Stimulated activated CD4-positive, alpha-beta T cell treated with anti-CD3 and anti-CD28 coated beads, Interleukin-15, amount 100 ng/mL, for 24 hours (primary cell): Measurements from ENCODE around the gene KIRREL1.
A peak's percentile ranks its signal among the peaks of the same experiment; 100 is the strongest.

Experiments used
- DNase-seq: peaks from one replicate; pipeline ENCODE4 v3.0.0-alpha.2; 2020

KIRREL1 gene

DNA sequence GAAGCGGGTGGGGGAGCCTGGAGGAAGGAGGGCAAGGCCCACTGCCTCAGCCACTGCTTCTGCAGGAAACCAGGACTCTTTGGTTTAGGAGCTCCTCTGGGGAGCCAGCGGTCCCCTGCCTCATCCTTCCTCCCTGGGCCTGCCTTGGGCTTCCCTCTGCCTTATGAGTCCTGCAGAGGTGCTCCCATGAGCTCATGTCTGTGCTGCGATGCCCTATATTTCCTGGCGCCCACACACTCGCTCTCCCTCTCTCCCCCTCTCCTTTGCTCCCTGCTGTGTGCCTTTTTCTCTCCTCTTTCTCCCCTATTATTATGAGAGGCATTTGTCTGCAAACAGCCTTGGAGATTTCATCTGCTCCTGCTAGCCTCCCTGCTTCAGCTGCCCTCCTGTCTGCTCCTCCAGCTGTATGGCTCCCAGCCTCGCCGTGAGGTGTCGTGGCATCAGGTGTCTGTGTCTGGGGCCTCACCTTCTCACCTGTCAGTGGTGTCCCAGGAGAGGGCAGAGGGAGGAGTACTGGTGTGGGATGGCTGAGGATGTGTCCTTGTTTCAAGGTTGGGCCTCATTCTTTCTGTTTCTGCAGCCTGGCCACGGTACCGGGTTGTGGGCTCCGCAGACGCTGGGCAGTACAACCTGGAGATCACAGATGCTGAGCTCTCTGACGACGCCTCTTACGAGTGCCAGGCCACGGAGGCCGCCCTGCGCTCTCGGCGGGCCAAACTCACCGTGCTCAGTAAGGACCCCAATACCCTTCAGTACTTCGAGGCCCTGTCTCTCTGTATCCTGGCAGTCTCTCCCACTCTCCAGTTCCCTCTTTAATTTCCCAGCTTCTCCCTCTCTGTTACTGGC lies 84.2 kb downstream of the KIRREL1 start:
- no peak for DNase-seq

- DNase-seq: no peak
Observed at GRCh38 chr1:158078569-158079080, 85.2 kb downstream of the KIRREL1 start.

DNA sequence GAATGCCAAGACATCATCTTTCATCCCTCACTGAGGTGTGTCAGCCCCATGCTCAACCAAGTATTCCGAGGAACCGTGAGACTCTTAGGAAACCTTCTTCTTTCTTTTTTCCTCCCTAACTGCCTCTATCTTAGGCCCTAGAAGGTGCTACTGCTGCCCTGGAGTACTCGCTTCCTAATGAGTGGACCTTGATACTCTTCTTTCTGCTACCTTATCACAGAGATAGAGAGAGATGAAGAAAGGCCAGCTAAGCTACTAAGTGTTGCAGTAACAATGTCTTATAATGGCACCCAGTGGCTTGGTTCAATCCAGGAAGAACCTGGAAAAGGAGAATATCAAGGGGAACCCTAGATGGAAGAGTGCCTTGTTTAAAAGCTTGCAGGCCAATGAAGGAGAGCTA lies 86.6 kb downstream of the KIRREL1 start:
- DNase-seq: no peak

DNA sequence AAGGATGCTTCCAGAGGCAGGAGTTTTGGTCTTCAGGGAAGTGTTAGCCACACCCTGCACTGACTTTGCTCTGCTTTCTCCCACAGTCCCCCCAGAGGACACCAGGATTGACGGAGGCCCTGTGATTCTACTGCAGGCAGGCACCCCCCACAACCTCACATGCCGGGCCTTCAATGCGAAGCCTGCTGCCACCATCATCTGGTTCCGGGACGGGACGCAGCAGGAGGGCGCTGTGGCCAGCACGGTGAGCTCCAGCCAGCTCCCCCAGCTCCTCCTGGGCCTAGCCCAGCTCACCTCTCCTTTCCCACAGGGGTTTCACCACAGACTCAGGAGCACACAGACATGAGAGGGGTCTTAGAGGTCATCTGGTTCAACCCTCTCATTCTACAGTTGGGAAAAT lies 90.9 kb downstream of the KIRREL1 start:
- DNase-seq: no peak

DNA sequence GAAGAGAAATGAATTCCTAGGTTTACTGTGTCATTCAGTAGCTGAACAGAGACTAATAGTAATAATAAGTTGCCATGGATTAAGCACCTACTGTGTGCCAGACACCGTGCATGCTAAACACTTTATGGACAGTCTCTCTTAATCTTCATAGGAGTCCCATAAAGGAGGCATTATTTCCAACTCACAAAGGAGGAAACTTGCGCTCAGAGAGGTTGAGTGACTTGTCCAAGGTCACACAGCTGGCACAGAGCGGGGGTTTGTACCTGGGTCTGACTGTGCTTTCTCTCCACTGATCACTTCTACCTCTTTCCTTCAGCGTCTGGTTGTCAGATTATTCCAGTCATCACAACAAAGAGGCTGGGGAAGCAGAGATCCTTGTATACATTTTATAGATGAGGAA lies 91.3 kb downstream of the KIRREL1 start:
- DNase-seq: no peak

DNA sequence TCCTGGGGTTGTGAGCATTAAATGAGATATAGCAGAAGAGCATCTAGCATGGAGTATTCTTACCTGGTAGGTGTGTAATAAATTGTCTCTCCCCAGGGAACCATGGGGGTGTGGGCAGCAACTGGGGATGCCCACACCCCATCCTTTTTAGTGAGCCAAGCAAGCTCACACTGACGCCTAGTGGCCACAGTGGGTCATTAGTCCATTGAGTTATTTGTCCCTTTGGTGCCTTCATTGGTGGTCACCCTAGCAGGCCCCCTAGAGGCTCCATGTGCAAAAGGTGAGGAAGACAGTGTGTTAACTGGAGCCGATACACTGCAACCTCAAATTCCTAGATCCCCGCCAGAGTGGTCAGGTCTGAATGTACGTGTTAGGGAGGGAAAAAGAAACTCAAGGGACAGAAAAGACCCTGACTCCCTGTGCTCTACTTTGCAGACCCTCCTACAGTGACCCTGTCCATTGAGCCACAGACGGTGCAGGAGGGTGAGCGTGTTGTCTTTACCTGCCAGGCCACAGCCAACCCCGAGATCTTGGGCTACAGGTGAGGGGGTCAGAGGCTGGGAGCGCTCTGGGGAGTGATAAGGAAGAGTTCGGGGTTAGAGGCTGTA lies 94.0 kb downstream of the KIRREL1 start:
- DNase-seq: peak; percentile 53

DNA sequence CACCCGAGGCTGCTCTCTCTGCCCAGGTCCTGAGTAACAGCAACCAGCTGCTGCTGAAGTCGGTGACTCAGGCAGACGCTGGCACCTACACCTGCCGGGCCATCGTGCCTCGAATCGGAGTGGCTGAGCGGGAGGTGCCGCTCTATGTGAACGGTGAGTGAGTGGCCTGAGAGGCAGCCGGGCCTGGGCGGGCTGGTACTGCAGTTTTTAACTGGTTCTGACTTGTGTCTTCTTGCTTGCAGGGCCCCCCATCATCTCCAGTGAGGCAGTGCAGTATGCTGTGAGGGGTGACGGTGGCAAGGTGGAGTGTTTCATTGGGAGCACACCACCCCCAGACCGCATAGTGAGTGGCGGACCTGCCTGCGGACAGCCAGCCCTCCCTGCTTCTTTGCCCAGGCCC lies 96.0 kb downstream of the KIRREL1 start:
- DNase-seq: no peak

DNA sequence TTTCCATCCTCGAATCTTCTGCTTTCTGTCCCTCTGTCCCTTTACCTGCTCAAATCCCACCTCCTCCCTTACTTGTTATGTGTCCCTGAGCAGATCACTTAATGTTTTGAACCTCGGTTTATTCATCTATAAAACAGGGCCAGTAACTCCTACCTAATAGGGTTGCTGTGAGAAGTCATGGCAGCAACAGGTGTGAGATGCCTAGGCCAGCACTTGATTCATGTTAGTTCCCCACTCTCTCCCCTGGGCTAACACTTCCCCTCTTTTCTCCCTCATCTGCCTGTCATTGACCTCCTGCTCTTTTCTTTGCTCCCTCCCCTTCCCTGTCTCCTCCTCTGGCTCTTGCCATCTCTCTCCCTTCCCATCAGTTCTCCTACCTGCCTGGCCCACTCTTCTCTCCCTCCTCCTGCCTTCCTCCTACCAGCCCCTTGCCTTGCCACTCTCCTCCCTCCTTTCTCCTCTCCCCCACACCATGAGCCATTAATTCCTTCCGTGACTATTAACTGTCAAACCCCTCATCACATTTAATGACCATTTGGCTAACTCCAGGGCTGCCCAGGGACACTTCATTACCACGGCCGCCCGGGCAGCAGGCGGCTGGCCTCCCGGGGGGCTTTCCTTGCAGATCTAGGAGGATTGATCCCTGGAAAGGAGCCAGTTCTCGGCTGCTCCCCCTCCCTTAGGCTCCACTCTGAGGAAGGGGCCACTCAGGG lies 96.6 kb downstream of the KIRREL1 start:
- no peak for DNase-seq

GRCh38 chr1:158093376-158093775 lies 99.9 kb downstream of the KIRREL1 start:
- no peak for DNase-seq

DNA sequence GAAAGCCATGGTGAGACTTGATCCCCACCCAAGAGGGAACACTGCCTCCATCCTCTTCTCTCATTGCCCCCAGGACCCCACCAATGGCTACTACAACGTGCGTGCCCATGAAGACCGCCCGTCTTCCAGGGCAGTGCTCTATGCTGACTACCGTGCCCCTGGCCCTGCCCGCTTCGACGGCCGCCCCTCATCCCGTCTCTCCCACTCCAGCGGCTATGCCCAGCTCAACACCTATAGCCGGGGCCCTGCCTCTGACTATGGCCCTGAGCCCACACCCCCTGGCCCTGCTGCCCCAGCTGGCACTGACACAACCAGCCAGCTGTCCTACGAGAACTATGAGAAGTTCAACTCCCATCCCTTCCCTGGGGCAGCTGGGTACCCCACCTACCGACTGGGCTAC lies 101.1 kb downstream of the KIRREL1 start:
- DNase-seq: no peak

- DNase-seq: peak; percentile 36
Observed at GRCh38 chr1:158095737-158096335, 102.4 kb downstream of the KIRREL1 start.

GRCh38 chr1:158098256-158098655 lies 104.8 kb downstream of the KIRREL1 start:
- DNase-seq: no peak

GRCh38 chr1:158099185-158099584 lies 105.7 kb downstream of the KIRREL1 start:
- no peak for DNase-seq

GRCh38 chr1:158100498-158100897 lies 107.1 kb downstream of the KIRREL1 start:
- no peak for DNase-seq

- DNase-seq: no peak
Observed at GRCh38 chr1:158101455-158101854, 108.0 kb downstream of the KIRREL1 start.

DNA sequence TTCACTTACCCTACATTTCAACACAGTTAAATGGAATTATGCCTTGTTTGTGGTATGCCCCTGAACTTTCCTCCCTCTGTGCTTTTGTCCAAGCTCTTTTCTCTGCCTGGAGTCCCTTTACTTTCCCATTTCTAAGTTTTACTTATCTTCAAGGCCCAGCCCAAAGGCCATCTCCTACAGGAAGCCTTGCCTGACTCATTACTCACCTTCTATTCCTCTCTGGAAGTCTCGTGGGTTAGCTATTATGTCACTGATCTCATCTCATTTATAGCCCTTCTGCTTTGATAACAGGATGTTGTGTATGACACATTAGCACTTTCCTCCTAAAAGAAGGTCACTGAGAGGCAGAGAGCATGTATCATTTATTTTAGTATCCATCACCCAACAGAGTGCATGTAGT lies 108.5 kb downstream of the KIRREL1 start:
- no peak for DNase-seq

DNA sequence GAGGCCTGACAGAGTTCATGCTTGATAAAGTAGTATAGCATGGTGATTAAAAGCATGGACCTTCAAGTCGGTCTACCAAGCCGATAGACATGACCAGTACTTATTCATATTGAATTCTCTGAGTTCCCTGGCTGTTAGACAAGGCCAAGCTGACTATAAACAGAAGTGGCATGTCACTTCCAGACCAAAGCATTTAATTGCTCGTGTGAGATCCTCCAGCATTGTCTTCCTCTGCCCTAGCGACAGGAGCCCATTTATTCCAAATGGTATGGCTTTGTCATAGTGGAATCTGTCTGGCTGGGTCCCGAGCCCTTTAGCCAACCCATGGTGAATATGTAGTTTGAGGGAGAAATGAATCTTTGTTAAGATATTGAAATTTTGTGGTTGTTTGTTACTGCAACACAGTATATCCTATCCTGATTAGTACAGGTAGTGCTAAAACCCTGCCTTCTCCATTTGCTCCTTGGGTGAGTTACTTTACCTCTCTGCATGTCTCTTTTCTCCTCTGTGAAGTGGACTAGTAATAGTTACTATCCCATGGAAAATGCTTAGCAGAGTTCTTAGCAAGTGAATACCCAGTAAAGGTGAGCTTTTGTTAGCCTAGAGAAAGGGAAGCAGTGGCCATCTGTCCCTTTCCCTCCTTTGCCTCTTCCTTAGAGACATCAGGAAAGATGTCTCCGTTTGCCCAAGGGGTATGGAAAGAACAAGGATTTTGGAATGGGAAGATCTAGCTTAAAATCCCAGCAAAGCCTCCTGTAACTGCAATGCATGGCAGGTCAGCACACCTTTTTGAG lies 109.6 kb downstream of the KIRREL1 start:
- DNase-seq: no peak

GRCh38 chr1:158103861-158104522 lies 110.5 kb downstream of the KIRREL1 start:
- no peak for DNase-seq

DNA sequence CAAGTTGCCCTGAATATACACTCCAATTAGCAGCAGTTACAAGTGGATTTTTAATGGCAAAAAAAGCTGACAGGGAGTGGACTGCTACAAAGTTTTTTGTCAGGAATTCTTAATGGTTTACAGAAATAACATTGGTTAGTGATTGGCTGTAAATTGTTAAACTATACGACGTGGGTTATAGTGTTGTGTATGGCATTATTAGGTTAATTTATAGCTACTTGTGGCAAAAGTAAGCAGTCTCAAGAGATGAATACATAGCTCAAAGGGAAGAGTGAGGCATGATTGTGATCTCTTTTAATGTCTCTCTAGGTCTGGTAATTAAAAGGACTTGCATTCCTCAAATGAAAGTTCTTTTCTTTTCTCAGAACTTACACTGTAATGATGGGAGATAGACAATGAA lies 111.4 kb downstream of the KIRREL1 start:
- no peak for DNase-seq

GRCh38 chr1:158105352-158106095 lies 112.1 kb downstream of the KIRREL1 start:
- no peak for DNase-seq

DNA sequence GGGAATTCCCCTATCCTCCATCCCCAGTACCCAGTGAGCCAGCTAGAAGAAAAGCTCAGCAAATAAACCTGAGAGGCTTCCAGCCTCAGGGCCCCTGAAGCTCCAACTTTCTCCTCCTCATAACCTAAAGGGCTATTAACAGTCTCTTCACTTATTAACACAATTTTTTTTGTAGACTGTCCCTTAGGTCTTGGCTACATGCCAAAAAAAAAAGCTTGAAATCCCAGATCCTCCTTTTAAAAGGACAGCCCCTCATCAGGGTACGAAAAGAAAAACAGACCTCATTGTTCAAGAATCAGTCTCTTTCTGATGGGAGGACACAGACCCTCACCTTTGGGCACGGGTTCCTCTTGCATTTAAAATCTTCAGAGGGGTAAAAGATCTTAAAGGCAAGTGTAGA lies 114.5 kb downstream of the KIRREL1 start:
- DNase-seq: no peak
